Activated T-cell treated with anti-CD3 and anti-CD28 coated beads, Interleukin-2, amount 50 U/mL, for 24 hours (primary cell): ENCODE results near the gene MSI1.
A peak's percentile ranks its signal among the peaks of the same experiment; 100 is the strongest.

Experiments used
- DNase-seq: peaks from one replicate; pipeline ENCODE4 v3.0.0-alpha.2; 2020
- H3K27ac Mint-ChIP-seq: 2 replicates; pipeline ENCODE4 v1.8.0; 2020; ENCODE audit warnings: mild to moderate bottlenecking, mixed read lengths
- H3K27me3 Mint-ChIP-seq: 2 replicates; pipeline ENCODE4 v1.8.0; 2020; ENCODE audit warnings: mixed read lengths
- H3K36me3 Mint-ChIP-seq: 2 replicates; pipeline ENCODE4 v1.8.0; 2020; ENCODE audit warnings: low read depth, mixed read lengths
- H3K4me1 Mint-ChIP-seq: 2 replicates; pipeline ENCODE4 v1.8.0; 2020; ENCODE audit warnings: low read depth, mixed read lengths
- H3K4me3 Mint-ChIP-seq: 2 replicates; pipeline ENCODE4 v1.8.0; 2020; ENCODE audit warnings: mild to moderate bottlenecking, moderate library complexity, mixed read lengths
- H3K9me3 Mint-ChIP-seq: 2 replicates; pipeline ENCODE4 v1.8.0; 2020; ENCODE audit warnings: mixed read lengths

Gene MSI1

DNA sequence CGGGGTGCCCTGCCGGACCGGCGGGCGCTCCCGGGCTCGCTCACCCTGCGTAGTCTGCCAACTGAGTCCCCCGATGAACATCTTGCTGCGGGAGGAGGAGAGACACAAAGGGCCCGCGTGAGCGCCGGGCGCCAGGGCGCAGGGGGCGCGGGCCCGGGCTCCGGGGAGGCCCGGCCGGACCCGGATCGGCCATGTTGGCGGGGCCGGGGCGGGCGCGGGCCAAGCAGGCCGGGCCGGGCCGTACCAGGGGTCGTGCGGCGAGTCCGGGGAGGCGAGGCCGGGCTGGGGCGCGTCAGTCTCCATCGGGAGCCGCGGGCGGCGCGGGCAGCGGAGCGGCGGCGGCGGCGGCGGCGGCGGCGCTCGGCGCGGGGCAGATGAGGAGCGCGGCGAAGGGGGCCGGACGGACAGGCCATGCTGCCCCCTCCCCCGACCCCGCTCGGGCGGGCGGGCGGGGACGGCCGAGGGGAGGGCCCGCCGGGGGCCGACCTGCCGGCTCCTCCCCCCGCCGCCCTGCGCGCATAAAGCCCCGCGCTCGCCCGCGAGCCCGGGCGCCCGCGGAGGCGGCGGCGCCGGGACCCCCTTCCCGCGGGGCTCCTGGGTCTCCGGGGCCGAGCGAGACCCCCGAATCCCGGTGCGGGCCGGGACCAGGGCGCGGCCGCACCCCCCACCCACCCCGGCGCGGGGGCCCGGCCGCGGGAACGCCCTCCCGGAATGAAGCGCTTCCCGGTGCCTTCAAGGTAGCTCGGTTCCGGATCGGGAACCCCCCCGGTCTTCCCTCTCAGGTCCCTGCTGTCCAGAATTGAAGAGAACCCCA, at the start of gene MSI1:
MSI1 (minus strand) TSS at position 376 of the 814 bp plus-strand sequence; CDS start at position 303, 73 bp downstream.
- no peaks in the 10 kb centered on the region for H3K9me3 Mint-ChIP-seq
- H3K27me3 Mint-ChIP-seq: peaks cover 79% of the 10 kb centered on the region
- no peak within 1 kb of the TSS for H3K27ac Mint-ChIP-seq
- peaks cover 17% of the 10 kb centered on the region for H3K4me1 Mint-ChIP-seq
- peak within 1 kb of the TSS; percentile 71 for H3K4me3 Mint-ChIP-seq
- no peaks in the 10 kb centered on the region for H3K36me3 Mint-ChIP-seq
- DNase-seq: peak; percentile 43

DNA sequence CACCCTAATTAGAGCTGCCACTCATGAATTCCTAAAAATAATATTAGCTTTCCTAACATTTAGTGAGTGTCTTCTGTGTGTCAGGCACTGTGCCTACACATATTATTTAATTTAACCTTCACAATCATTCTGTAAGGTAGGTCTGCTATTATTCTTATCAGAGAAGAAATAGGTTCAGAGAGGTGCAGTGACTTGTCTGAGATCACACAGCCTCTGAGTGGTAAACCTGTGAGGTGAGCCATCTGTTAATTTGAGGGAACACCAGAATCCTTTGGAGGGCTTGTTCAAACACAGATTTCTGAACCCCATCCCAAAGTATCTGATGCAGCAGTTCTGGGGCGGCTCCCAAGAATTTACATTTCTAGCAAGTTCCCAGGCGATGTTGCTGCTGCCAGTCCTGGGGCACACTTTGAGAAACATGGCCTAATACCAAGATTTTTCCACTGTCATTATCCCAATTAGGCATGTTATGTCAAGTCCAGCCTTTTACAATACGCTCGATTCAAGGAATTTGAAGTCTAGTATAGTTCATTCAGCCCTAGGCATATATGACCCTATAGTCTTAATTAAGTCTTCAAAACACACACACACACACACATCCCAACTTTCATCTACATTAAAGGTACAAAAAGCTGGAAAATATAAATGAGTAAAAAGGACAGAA, 49.1 kb upstream of the MSI1 start:
- H3K4me3 Mint-ChIP-seq: no peak overlapping the region
- no peaks in the 10 kb centered on the region for H3K9me3 Mint-ChIP-seq
- peaks cover 3% of the 10 kb centered on the region for H3K27me3 Mint-ChIP-seq
- no peak overlapping the region for H3K27ac Mint-ChIP-seq
- no peaks in the 10 kb centered on the region for H3K36me3 Mint-ChIP-seq
- DNase-seq: no peak
- no peaks in the 10 kb centered on the region for H3K4me1 Mint-ChIP-seq

GRCh38 chr12:120416490-120417216, 47.7 kb upstream of the MSI1 start:
- no peaks in the 10 kb centered on the region for H3K4me1 Mint-ChIP-seq
- no peak overlapping the region for H3K27ac Mint-ChIP-seq
- H3K36me3 Mint-ChIP-seq: no peaks in the 10 kb centered on the region

GRCh38 chr12:120413901-120414695, 45.1 kb upstream of the MSI1 start:
- H3K27me3 Mint-ChIP-seq: peaks cover 3% of the 10 kb centered on the region
- H3K36me3 Mint-ChIP-seq: no peaks in the 10 kb centered on the region
- no peak overlapping the region for H3K4me3 Mint-ChIP-seq
- H3K4me1 Mint-ChIP-seq: no peaks in the 10 kb centered on the region
- DNase-seq: no peak
- H3K27ac Mint-ChIP-seq: no peak overlapping the region
- no peaks in the 10 kb centered on the region for H3K9me3 Mint-ChIP-seq

More at GRCh38 chr12:120416490-120417216, 47.7 kb upstream of the MSI1 start:
- Mint-ChIP-seq H3K4me3 (no peak overlapping the region), H3K27me3 (peaks cover 3% of the 10 kb centered on the region), H3K9me3 (no peaks in the 10 kb centered on the region)
- no peak for DNase-seq

- peaks cover 3% of the 10 kb centered on the region for H3K27me3 Mint-ChIP-seq
- H3K4me1 Mint-ChIP-seq: no peaks in the 10 kb centered on the region
- H3K36me3 Mint-ChIP-seq: no peaks in the 10 kb centered on the region
- no peak overlapping the region for H3K4me3 Mint-ChIP-seq
- H3K27ac Mint-ChIP-seq: no peak overlapping the region
- no peak for DNase-seq
- no peaks in the 10 kb centered on the region for H3K9me3 Mint-ChIP-seq
Measured at GRCh38 chr12:120412421-120412820, 43.5 kb upstream of the MSI1 start.

- peaks cover 1% of the 10 kb centered on the region for H3K27me3 Mint-ChIP-seq
- H3K4me3 Mint-ChIP-seq: no peak overlapping the region
- no peaks in the 10 kb centered on the region for H3K9me3 Mint-ChIP-seq
- no peak for DNase-seq
- no peaks in the 10 kb centered on the region for H3K36me3 Mint-ChIP-seq
- no peaks in the 10 kb centered on the region for H3K4me1 Mint-ChIP-seq
- H3K27ac Mint-ChIP-seq: no peak overlapping the region
Measured at GRCh38 chr12:120408771-120409170, 39.8 kb upstream of the MSI1 start.

GRCh38 chr12:120406553-120406952, 37.6 kb upstream of the MSI1 start:
- Mint-ChIP-seq H3K27me3 (peaks cover 5% of the 10 kb centered on the region), H3K36me3 (no peaks in the 10 kb centered on the region), H3K4me1 (no peaks in the 10 kb centered on the region), H3K27ac (no peak overlapping the region), H3K4me3 (no peak overlapping the region), H3K9me3 (no peaks in the 10 kb centered on the region)
- no peak for DNase-seq

- H3K4me1 Mint-ChIP-seq: no peaks in the 10 kb centered on the region
- H3K27ac Mint-ChIP-seq: no peak overlapping the region
- H3K27me3 Mint-ChIP-seq: peaks cover 5% of the 10 kb centered on the region
- H3K9me3 Mint-ChIP-seq: no peaks in the 10 kb centered on the region
- DNase-seq: no peak
- H3K4me3 Mint-ChIP-seq: no peak overlapping the region
- no peaks in the 10 kb centered on the region for H3K36me3 Mint-ChIP-seq
Measured at GRCh38 chr12:120406069-120406468, 37.1 kb upstream of the MSI1 start.

GRCh38 chr12:120404271-120404670, 35.3 kb upstream of the MSI1 start:
- Mint-ChIP-seq H3K36me3 (no peaks in the 10 kb centered on the region), H3K27me3 (peaks cover 9% of the 10 kb centered on the region), H3K4me1 (peaks cover 4% of the 10 kb centered on the region), H3K9me3 (no peaks in the 10 kb centered on the region), H3K4me3 (no peak overlapping the region), H3K27ac (no peak overlapping the region)
- no peak for DNase-seq

- DNase-seq: no peak
- peaks cover 9% of the 10 kb centered on the region for H3K27me3 Mint-ChIP-seq
- H3K27ac Mint-ChIP-seq: no peak overlapping the region
- H3K4me1 Mint-ChIP-seq: peaks cover 4% of the 10 kb centered on the region
- no peaks in the 10 kb centered on the region for H3K9me3 Mint-ChIP-seq
- H3K4me3 Mint-ChIP-seq: no peak overlapping the region
- no peaks in the 10 kb centered on the region for H3K36me3 Mint-ChIP-seq
Measured at GRCh38 chr12:120403869-120404268, 34.9 kb upstream of the MSI1 start.

GRCh38 chr12:120402217-120402616, 33.3 kb upstream of the MSI1 start:
- no peak overlapping the region for H3K4me3 Mint-ChIP-seq
- peaks cover 13% of the 10 kb centered on the region for H3K27me3 Mint-ChIP-seq
- no peaks in the 10 kb centered on the region for H3K9me3 Mint-ChIP-seq
- H3K4me1 Mint-ChIP-seq: peaks cover 4% of the 10 kb centered on the region
- H3K36me3 Mint-ChIP-seq: no peaks in the 10 kb centered on the region
- no peak overlapping the region for H3K27ac Mint-ChIP-seq
- no peak for DNase-seq

DNA sequence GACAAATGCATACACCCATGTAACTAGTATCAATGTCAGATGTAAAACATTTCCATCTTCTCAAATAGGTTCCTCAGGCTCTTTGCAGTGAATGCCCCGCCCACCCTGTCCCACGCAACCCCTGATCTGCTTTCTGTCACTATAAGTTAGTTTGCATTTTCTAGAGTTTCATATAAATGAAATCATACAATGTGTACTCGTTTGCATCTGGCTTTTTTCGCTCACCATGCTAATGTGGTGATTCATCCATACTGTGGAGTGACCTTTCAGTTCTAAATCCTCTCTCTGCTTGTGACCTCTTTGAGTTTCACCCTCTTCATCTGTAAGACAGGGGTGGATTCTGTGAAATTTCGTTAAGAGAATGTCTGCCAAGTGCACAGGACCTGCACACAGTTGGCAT, 30.6 kb upstream of the MSI1 start:
- no peaks in the 10 kb centered on the region for H3K36me3 Mint-ChIP-seq
- peaks cover 4% of the 10 kb centered on the region for H3K4me1 Mint-ChIP-seq
- no peak overlapping the region for H3K4me3 Mint-ChIP-seq
- H3K27me3 Mint-ChIP-seq: peaks cover 20% of the 10 kb centered on the region
- no peak overlapping the region for H3K27ac Mint-ChIP-seq
- H3K9me3 Mint-ChIP-seq: no peaks in the 10 kb centered on the region
- DNase-seq: no peak

GRCh38 chr12:120397824-120398540, 29.0 kb upstream of the MSI1 start:
- H3K4me1 Mint-ChIP-seq: peaks cover 4% of the 10 kb centered on the region
- H3K27me3 Mint-ChIP-seq: peaks cover 22% of the 10 kb centered on the region
- H3K36me3 Mint-ChIP-seq: no peaks in the 10 kb centered on the region
- DNase-seq: no peak
- H3K4me3 Mint-ChIP-seq: no peak overlapping the region
- no peak overlapping the region for H3K27ac Mint-ChIP-seq
- no peaks in the 10 kb centered on the region for H3K9me3 Mint-ChIP-seq
